HEK293 (cell line): ENCODE results near the gene PPP1R1A.

ENCODE experiments used
- CTCF ChIP-seq: fragments of 450-650 bp; formaldehyde crosslinking; IDR thresholded peaks from 2 replicates; pipeline ENCODE4 v1.5.1; 2016; ENCODE audit warnings: missing biosample characterization, missing genetic modification characterization
- SP2 ChIP-seq: fragments of 450-650 bp; formaldehyde crosslinking; IDR thresholded peaks from 2 replicates; pipeline ENCODE4 v1.5.1; 2016; ENCODE audit warnings: missing biosample characterization, missing genetic modification characterization
- SP7 ChIP-seq: fragments of 450-650 bp; formaldehyde crosslinking; IDR thresholded peaks from 2 replicates; pipeline ENCODE4 v1.5.1; 2016; ENCODE audit warnings: missing biosample characterization, missing genetic modification characterization
- ZNF114 ChIP-seq: fragments of 450-650 bp; formaldehyde crosslinking; IDR thresholded peaks from 2 replicates; pipeline ENCODE4 v1.5.0; 2017; ENCODE audit warnings: missing biosample characterization, missing genetic modification characterization
- ZNF19 ChIP-seq: fragments of 450-650 bp; formaldehyde crosslinking; IDR thresholded peaks from 2 replicates; pipeline ENCODE4; 2016; ENCODE audit warnings: missing biosample characterization, missing genetic modification characterization, low read depth
- ZNF23 ChIP-seq: fragments of 450-650 bp; formaldehyde crosslinking; IDR thresholded peaks from 2 replicates; pipeline ENCODE4 v1.5.1; 2016; ENCODE audit warnings: missing biosample characterization, missing genetic modification characterization, borderline replicate concordance
- ZNF248 ChIP-seq: fragments of 450-650 bp; formaldehyde crosslinking; IDR thresholded peaks from 2 replicates; pipeline ENCODE4 v1.5.1; 2017; ENCODE audit warnings: missing biosample characterization, missing genetic modification characterization
- ZNF274 ChIP-seq, 2 experiments: fragments of 200-500 bp in 1 of 2; fragments of 450-650 bp in 1 of 2; sonication (Bioruptor generic) in 1 of 2; formaldehyde crosslinking in 1 of 2; IDR thresholded peaks; 2 replicates each; pipeline versions ENCODE4 v1.5.1 to v1.6.1; 2014 to 2016; ENCODE audit warnings: borderline replicate concordance in 1 of 2, inconsistent platforms in 1 of 2, low read length in 1 of 2, missing biosample characterization in 1 of 2, missing genetic modification characterization in 1 of 2
- ZNF521 ChIP-seq: fragments of 450-650 bp; formaldehyde crosslinking; IDR thresholded peaks from 2 replicates; pipeline ENCODE4 v1.5.1; 2017; ENCODE audit warnings: missing biosample characterization, mild to moderate bottlenecking, missing genetic modification characterization
- ZNF561 ChIP-seq: fragments of 450-650 bp; IDR thresholded peaks from 2 replicates; pipeline ENCODE4 v1.5.1; 2018; ENCODE audit warnings: missing biosample characterization, missing genetic modification characterization, borderline replicate concordance
- ZNF585B ChIP-seq: fragments of 450-650 bp; formaldehyde crosslinking; IDR thresholded peaks from 2 replicates; pipeline ENCODE4 v1.5.1; 2016; ENCODE audit warnings: missing biosample characterization, missing genetic modification characterization
- ZSCAN23 ChIP-seq: fragments of 450-650 bp; formaldehyde crosslinking; IDR thresholded peaks from 2 replicates; pipeline ENCODE4 v1.5.1; 2016; ENCODE audit warnings: missing biosample characterization, missing genetic modification characterization

DNA sequence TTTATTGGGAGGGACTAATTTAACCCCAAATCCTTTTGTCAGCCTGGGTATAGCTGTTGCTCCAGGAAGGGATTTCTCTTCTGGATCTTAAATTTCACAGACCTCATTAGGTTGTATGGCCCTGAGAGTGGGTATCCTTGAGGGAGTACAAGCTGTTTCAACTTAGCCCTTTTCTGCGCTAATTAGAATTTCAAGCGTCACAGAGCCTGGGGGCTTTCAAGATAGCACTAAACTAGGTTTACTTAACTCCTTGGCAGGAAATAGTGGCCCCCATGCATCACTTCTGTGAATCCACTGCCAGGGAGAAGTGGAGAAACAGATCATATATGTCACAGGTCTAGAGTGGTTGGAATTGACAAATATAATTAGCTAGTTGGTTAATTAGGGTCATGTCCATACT lies 44.9 kb downstream of the PPP1R1A start:
- no peak for TF ChIP-seq CTCF (tag by site-specific recombination)
- no peak for TF ChIP-seq SP2 (tag by site-specific recombination)
- no peak for TF ChIP-seq SP7 (tag by site-specific recombination)
- no peak for TF ChIP-seq ZNF274 (IDR thresholded peaks at IDR 0.05; ENCODE audit: low read length)
- no peak for TF ChIP-seq ZNF274 (tag by site-specific recombination; IDR thresholded peaks at IDR 0.05; ENCODE audit: borderline replicate concordance)
- TF ChIP-seq ZNF114 (tag by site-specific recombination) = no peak
- TF ChIP-seq ZNF521 (tag by site-specific recombination) = no peak
- no peak for TF ChIP-seq ZNF248
- no peak for TF ChIP-seq ZNF23
- no peak for TF ChIP-seq ZNF19
- TF ChIP-seq ZNF561 = no peak
- no peak for TF ChIP-seq ZSCAN23 (tag by site-specific recombination)
- no peak for TF ChIP-seq ZNF585B (tag by site-specific recombination)
